Measurements from ENCODE around the gene PRSS22. TPM values are rescaled to one million over a fixed set of nuclear protein-coding genes. Genes with fewer than 3 reads are reported as not detected.
A peak's percentile ranks its signal among the peaks of the same experiment; 100 is the strongest.

PRSS22 gene
- total RNA-seq, 6 experiments from 2014 or later = not detected

DNA sequence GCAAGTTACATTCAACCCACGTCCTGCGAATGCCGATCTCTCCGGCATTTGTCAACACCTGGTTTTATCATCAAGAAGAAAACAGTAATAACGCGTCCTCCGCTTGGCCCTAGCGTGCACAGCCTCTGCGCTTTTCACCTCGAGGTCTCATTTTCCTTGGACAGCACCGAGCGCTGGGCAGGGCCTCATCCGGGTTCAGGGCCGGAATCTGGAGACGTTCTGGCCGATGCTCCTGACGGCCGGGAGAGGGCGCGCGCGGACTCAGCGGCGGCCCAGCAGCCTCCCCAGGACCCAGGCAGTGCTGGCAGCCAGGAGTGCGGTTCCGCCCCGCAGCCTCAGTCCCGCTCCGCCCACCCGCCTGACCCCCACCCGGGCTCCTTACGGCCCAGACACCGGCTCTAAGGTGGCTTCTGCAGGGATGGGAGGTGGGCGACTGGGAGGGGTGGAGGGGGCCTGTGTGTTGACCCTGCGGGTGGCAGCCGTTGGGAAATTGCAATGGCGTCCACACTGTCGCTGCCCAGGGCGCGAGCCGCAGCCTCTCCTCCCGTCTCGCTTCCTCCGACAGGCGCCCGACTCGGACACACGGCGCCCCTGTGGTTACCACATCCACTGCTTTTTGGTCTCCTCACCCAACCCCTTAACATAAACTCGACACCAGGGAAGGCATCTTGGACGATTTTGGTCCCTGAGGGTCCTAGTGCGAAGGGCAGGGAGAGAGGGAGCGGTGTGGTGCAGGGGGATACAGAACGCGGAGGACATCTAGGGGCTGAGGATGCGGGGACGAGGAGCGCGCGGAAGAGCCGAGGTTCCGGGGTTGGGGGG, 46.3 kb upstream of the PRSS22 start:
- Mint-ChIP-seq H3K36me3 (ENCODE audit: low read depth) (no peaks in the 10 kb centered on the region), H3K9me3 (no peaks in the 10 kb centered on the region), H3K4me3 (peak overlapping the region; percentile 95), H3K27ac (peak overlapping the region; percentile 87), H3K4me1 (ENCODE audit: low read depth) (peaks cover 26% of the 10 kb centered on the region), H3K27me3 (ENCODE audit: insufficient read depth) (peaks cover 6% of the 10 kb centered on the region)
- peak; percentile 94 for TF ChIP-seq CTCF (IDR thresholded peaks at IDR 0.05)
- peak; percentile 78 for DNase-seq

DNA sequence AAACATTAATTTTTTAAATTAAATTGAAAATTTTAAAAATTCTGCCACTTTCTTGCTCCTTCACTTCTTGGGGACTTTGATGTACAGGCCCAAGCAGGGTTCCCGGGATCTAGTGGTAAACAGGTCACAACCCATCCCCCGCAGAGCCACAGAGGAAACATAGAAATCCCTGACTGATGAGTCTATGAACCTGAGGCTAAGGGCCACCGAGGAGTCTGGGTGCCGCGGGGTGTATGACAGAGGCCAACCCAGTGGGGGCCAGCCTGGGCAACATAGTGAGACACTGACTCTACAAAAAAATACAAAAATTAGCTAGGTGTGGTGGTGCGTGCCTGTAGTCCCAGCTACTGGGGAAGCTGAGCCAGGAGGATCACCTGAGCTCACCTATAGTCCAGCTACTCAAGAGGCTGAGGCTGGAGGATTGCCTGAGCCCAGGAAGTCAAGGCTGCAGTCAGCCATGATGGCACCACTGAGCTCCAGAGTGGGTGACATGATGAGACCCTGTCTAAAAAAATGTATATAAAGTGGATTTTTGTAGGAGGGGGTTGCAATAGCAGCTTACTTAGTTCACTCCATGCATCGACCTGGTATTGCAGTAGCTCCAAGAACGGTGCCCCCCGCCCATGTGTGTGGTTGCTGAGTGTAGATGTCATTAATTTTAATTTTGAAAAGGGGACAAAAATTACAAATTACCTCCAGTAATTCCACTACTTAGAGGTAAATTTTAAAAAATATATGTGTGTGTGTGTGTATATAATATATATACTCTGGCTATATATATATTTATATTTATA, 44.6 kb upstream of the PRSS22 start:
- Mint-ChIP-seq H3K27ac (no peak overlapping the region), H3K4me1 (ENCODE audit: low read depth) (peaks cover 23% of the 10 kb centered on the region), H3K9me3 (no peaks in the 10 kb centered on the region), H3K4me3 (no peak overlapping the region), H3K27me3 (ENCODE audit: insufficient read depth) (peaks cover 6% of the 10 kb centered on the region), H3K36me3 (ENCODE audit: low read depth) (no peaks in the 10 kb centered on the region)
- no peak for DNase-seq
- no peak for TF ChIP-seq CTCF (IDR thresholded peaks at IDR 0.05)

DNA sequence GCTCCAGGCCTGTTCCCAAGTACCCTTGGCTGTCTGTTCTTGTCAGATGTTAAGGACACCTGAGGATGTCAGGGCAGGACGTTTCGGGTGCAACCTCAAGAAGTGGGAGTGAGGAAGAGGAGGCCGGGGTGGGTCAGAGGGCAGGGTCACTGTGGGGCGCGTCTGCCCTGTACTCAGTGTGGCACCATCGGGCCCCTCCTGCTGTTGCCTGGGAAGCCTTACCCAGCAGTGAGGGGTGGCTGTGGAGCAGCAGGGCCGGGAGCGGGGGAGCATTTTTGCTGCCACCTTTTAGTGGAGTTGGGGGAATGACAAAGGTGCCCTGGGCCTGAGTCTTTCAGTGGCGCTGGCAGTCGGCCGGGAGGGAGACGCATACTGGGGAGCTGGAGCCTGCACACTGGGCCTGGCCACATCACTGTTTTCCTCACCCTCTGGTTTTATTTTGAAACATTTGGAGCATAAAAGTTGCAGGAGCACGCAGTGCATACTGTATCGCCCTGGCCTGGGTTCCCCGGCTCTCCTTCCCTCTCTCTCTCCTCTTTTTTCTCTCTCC, 42.6 kb upstream of the PRSS22 start:
- no peak for TF ChIP-seq CTCF (IDR thresholded peaks at IDR 0.05)
- no peak for DNase-seq
- Mint-ChIP-seq H3K9me3 (no peaks in the 10 kb centered on the region), H3K4me3 (no peak overlapping the region), H3K27me3 (ENCODE audit: insufficient read depth) (peaks cover 6% of the 10 kb centered on the region), H3K27ac (no peak overlapping the region), H3K4me1 (ENCODE audit: low read depth) (peaks cover 8% of the 10 kb centered on the region), H3K36me3 (ENCODE audit: low read depth) (no peaks in the 10 kb centered on the region)

DNA sequence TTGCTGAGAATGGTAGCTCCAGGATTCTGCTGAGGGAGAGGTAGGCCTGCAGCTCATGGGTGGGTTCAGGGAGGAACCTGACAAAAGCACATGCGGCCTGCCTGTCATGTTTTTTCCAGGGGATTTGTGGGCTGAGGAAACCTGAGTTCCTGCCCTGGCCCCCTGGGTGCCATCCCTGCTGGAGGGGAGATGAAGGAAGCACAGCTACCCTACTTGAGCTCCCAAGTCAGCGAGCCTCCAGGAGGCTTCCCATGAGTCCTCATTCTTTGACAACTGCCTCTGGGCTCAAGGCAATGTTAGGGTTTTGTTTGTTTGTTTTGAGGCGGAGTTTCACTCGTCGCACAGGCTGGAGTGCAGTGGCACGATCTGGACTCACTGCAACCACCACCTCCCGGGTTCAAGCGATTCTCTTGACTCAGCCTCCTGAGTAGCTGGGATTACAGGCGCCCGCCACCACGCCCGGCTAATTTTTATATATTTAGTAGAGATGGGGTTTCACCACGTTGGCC, 41.6 kb upstream of the PRSS22 start:
- Mint-ChIP-seq H3K4me1 (ENCODE audit: low read depth) (peaks cover 8% of the 10 kb centered on the region), H3K9me3 (no peaks in the 10 kb centered on the region), H3K27ac (no peak overlapping the region), H3K36me3 (ENCODE audit: low read depth) (no peaks in the 10 kb centered on the region), H3K27me3 (ENCODE audit: insufficient read depth) (peaks cover 3% of the 10 kb centered on the region), H3K4me3 (no peak overlapping the region)
- DNase-seq = no peak
- no peak for TF ChIP-seq CTCF (IDR thresholded peaks at IDR 0.05)

GRCh38 chr16:2898831-2899563, 41.0 kb upstream of the PRSS22 start:
- Mint-ChIP-seq H3K4me1 (ENCODE audit: low read depth) (peaks cover 5% of the 10 kb centered on the region), H3K4me3 (no peak overlapping the region), H3K36me3 (ENCODE audit: low read depth) (no peaks in the 10 kb centered on the region), H3K9me3 (no peaks in the 10 kb centered on the region), H3K27ac (no peak overlapping the region), H3K27me3 (ENCODE audit: insufficient read depth) (peaks cover 2% of the 10 kb centered on the region; the same call in 1 of the 2 replicates)
- DNase-seq = no peak
- no peak for TF ChIP-seq CTCF (IDR thresholded peaks at IDR 0.05)

Data from HFFc6 (cell line).